HL-60 (cell line): Measurements from ENCODE around the gene GLIS1.

Experiments
- GABPA ChIP-seq: IDR thresholded peaks from 2 replicates; pipeline ENCODE4 v1.6.1; 2012; ENCODE audit warnings: low read depth
- POLR2AphosphoS5 ChIP-seq: IDR thresholded peaks from 2 replicates; pipeline ENCODE4 v1.6.1; 2012; ENCODE audit warnings: low read depth
- REST ChIP-seq: IDR thresholded peaks from 2 replicates; pipeline ENCODE4 v1.6.1; 2012; ENCODE audit warnings: low read depth; ENCODE audit not compliant: insufficient replicate concordance
- TF ChIP-seq, protein P1 (sequence below): IDR thresholded peaks from one replicate; pipeline ENCODE4 v1.5.1; 2011; ENCODE audit warnings: low read length, control low read depth, inconsistent platforms; ENCODE audit not compliant: insufficient read depth

- TF ChIP-seq, protein P1, sequence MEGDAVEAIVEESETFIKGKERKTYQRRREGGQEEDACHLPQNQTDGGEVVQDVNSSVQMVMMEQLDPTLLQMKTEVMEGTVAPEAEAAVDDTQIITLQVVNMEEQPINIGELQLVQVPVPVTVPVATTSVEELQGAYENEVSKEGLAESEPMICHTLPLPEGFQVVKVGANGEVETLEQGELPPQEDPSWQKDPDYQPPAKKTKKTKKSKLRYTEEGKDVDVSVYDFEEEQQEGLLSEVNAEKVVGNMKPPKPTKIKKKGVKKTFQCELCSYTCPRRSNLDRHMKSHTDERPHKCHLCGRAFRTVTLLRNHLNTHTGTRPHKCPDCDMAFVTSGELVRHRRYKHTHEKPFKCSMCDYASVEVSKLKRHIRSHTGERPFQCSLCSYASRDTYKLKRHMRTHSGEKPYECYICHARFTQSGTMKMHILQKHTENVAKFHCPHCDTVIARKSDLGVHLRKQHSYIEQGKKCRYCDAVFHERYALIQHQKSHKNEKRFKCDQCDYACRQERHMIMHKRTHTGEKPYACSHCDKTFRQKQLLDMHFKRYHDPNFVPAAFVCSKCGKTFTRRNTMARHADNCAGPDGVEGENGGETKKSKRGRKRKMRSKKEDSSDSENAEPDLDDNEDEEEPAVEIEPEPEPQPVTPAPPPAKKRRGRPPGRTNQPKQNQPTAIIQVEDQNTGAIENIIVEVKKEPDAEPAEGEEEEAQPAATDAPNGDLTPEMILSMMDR = no peak
- TF ChIP-seq POLR2AphosphoS5 (no peak), GABPA (no peak), REST (no peak)
These were observed 95.0 kb downstream of the GLIS1 start for GRCh38 chr1:53643881-53644390.
